ENCODE results near the gene BACH2.

GRCh38 chr6:90149280-90149679, 147.4 kb downstream of the BACH2 start:
- no peak for TF ChIP-seq CEBPB (IDR thresholded peaks at IDR 0.05; ENCODE audit: low read depth)
- no peak for TF ChIP-seq CTCF (IDR thresholded peaks at IDR 0.05 in 2 of 3, conservative IDR thresholded peaks at IDR 0.05 in 1 of 3; ENCODE audit: borderline replicate concordance in 1 of 3, insufficient read depth in 1 of 3, low read depth in 2 of 3, low read length in 2 of 3)
- TF ChIP-seq POLR2A (IDR thresholded peaks at IDR 0.05; ENCODE audit: borderline replicate concordance, extremely low read depth, insufficient read depth, insufficient read length), result no peak
- no peak for TF ChIP-seq EZH2 (IDR thresholded peaks at IDR 0.05)

Measured in HCT116 (cell line).